ENCODE measurements around the gene NLRP2B.
"Not testable (repeated sequence)": the region's sequence is repeated elsewhere in the genome, so short reads cannot be mapped to it uniquely, and the experiment has no call there.

Gene NLRP2B

GRCh38 chrX:57680160-57680559 lies at the start of gene NLRP2B:
Gene NLRP2B (minus strand): TSS chrX:57680260.
- DNase-seq (ENCODE audit: low spot score) = no peak

GRCh38 chrX:57725995-57726394 lies 45.9 kb upstream of the NLRP2B start:
- not testable (repeated sequence) for DNase-seq (ENCODE audit: low spot score)

GRCh38 chrX:57681341-57681740 lies 1.3 kb upstream of the NLRP2B start:
- no peak for DNase-seq (ENCODE audit: low spot score)

- no peak for DNase-seq (ENCODE audit: low spot score)
Measured at GRCh38 chrX:57678686-57679428, 1.2 kb downstream of the NLRP2B start.

- no peak for DNase-seq (ENCODE audit: low spot score)
Measured at GRCh38 chrX:57677132-57677858, 2.8 kb downstream of the NLRP2B start.

GRCh38 chrX:57675320-57675719 lies 4.7 kb downstream of the NLRP2B start:
- DNase-seq (ENCODE audit: low spot score) = no peak

- DNase-seq (ENCODE audit: low spot score) = no peak
Measured at GRCh38 chrX:57674861-57675260, 5.2 kb downstream of the NLRP2B start.

- no peak for DNase-seq (ENCODE audit: low spot score)
Measured at GRCh38 chrX:57669961-57670360, 10.1 kb downstream of the NLRP2B start.

- no peak for DNase-seq (ENCODE audit: low spot score)
Measured at GRCh38 chrX:57667010-57667409, 13.1 kb downstream of the NLRP2B start.

GRCh38 chrX:57655065-57655464 lies 25.0 kb downstream of the NLRP2B start:
- no peak for DNase-seq (ENCODE audit: low spot score)

- DNase-seq (ENCODE audit: low spot score) = no peak
Measured at GRCh38 chrX:57652705-57653104, 27.4 kb downstream of the NLRP2B start.

- no peak for DNase-seq (ENCODE audit: low spot score)
Measured at GRCh38 chrX:57651169-57651919, 28.7 kb downstream of the NLRP2B start.

GRCh38 chrX:57647020-57647419 lies 33.0 kb downstream of the NLRP2B start:
- DNase-seq (ENCODE audit: low spot score) = no peak

GRCh38 chrX:57643698-57644097 lies 36.4 kb downstream of the NLRP2B start:
- DNase-seq (ENCODE audit: low spot score) = no peak

- DNase-seq (ENCODE audit: low spot score) = no peak
Measured at GRCh38 chrX:57641338-57641737, 38.7 kb downstream of the NLRP2B start.

GRCh38 chrX:57640674-57641016 lies 39.4 kb downstream of the NLRP2B start:
- no peak for DNase-seq (ENCODE audit: low spot score)

- not testable (repeated sequence) for DNase-seq (ENCODE audit: low spot score)
Measured at GRCh38 chrX:57629438-57629837, 50.6 kb downstream of the NLRP2B start.
